GM19023 (cell line): ENCODE measurements around the gene WDPCP.
"Not testable (repeated sequence)": the region's sequence is repeated elsewhere in the genome, so short reads cannot be mapped to it uniquely, and the experiment has no call there.

Experiments used
- ATAC-seq: cut with Tn5 transposase; IDR thresholded peaks from one replicate; pipeline ENCODE4 v1.9.1; 2021; ENCODE audit warnings: mild to moderate bottlenecking, moderate library complexity; ENCODE audit not compliant: unreplicated experiment

Gene WDPCP

DNA sequence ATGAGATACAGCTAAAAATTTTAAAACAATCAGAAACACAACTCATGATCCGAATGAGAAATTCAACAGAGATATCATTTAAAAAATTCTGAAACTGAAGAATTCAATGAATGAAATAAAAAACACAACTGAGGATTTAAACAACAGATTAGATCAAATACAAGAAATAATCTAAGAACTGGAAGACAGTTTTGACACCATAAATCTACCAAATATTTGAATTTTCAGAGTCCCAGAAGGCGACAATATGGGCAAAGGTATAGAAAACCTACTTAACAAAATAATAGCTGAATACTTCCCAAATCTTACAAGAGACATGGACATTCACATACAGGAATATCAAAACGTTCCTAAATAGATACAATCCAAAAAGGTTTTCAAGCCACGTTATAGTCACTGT, 315.7 kb downstream of the WDPCP start:
- ATAC-seq: no peak

DNA sequence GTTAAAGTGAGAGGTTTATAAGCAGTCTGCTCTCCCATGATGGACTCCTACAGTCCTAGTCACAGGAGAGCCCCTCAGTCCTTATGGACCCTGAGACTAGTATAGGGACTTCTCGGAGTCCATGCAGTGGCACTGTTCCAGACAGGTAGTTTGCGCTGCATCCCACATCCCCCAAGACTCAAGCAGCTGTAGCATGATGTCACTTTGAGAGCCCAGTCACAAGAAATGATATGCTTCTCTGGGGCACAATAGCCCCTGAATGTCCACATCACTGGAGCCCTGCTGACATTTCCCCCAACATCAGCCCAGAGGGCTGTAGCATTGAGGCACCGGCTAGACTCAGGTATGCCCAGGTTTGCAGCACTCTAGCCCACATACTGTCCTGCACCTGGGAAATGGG, 317.6 kb downstream of the WDPCP start:
- no peak for ATAC-seq

DNA sequence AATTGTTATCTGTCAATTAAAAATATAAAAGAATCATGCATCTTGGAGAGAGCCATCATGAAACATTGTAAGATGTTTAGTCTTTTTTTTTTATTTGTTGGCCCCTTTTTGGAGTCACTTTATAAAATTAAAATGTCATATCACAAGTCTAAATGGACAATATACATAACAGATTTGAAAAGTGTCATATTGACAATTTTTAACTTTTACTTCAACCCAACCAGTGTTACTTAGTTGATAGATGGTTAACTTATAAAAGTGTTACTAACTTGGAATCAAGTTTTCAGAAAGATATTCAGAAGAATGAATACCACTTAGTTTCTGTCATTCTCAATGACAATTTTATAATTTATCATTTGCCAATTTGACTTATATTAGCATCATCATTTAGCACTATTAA, 319.3 kb downstream of the WDPCP start:
- no peak for ATAC-seq

DNA sequence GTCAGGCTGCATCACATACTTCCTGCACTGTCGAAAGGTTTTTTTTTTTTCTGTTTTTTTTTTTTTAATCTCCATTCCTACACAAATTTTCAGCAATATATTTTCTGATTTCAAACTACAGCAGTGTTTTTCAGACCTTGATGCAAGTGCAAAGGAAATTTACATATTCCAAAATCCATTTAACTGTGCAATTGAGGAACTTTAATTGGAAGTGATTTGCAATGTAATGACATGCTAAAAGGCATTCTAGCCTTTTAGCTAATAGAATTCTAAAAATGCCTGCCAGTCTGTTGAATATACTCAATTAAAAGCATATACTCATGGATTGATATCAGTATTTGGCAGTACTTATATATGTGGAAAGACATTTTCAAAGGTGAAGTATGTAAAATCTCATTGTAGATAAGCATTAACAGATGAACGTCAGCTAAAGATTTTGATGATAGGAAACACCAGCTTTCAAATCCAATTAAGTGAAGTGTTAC, 327.1 kb downstream of the WDPCP start:
- no peak for ATAC-seq

DNA sequence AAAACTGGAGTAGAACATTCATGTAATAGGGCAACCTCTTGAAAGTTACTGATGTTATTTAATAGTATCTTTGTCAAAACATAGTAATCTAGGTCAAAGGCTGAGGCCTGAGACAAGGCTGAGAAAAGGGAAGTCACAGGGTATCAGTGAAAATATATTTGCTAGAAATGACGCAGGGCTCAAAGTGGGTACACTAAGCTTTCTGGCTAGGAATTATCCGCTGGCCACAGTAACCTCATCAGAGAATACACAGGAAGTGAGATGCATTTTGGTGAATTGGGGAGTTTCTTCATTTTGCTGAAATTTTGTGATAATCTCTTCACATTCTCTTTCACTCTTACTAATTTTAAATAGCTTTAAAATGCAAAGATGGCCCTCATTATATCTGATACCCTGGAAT, 330.8 kb downstream of the WDPCP start:
- no peak for ATAC-seq

DNA sequence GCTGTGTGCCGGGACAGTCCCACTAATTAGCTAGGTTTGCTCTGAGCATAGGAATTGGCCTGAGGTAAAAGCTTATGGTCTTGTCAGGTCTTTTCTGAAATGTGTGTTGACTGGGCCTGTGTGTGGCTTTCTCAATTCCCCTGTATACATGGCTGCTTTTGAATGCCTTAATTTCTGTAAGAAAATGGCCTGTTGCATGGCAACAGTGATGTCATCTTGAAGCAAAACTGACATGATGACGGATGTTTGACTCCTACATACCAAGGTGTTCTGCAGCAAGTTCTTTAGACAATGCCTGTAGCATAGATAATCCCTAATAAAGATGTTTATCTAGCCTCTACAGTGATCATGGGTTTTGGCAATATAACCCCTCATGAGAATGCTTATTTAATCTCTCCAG, 339.1 kb downstream of the WDPCP start:
- no peak for ATAC-seq

DNA sequence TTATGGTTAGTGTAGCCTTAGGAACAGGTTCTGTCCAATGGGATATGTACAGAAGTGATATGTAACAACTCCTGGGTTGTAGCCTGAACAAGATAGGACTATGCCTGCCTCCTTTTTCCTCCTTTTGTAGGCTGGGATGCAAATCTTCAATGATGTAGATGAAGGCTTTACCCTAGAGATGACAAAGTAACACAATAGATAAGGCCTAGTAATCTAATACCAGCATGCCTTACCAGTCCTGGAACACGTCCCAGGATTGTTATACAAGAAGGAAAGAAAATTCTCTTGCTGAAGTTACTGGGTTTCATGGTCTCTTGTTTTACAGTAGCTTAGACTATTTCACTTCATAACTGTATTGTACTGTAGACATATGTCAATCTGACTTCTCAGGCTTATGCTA, 345.5 kb downstream of the WDPCP start:
- ATAC-seq: no peak

DNA sequence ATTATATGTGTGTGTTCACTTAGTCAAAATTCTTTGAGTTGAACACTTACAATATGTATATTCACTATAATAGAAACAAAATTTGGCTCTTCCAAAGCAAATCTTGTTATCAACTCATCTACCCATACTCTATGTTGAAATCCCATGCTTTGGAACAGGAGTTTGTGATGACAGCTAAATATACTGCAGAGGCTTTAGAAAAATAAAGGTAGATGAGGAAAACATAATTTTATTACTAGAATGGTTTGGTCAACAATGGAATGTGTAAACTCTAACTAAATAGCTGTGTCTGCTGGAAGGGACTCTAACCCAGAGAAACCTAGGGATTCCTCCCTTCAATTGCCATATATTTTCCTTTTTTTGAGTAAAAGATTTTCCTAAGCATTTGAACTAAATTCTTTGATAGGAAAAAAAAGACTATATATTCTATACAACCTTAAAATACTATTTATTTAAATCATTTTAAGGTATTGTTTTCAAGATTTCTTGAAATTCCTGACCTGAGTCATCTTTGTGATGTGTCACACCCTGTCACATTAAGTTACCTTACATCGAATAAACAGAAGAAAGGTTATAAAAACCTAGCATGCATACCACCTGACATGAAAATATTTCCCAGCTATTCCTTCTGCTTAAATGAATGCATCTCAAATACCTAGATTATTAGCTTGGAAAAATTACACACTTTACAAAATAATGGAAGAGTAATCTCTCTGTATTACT, 362.2 kb downstream of the WDPCP start:
- no peak for ATAC-seq

DNA sequence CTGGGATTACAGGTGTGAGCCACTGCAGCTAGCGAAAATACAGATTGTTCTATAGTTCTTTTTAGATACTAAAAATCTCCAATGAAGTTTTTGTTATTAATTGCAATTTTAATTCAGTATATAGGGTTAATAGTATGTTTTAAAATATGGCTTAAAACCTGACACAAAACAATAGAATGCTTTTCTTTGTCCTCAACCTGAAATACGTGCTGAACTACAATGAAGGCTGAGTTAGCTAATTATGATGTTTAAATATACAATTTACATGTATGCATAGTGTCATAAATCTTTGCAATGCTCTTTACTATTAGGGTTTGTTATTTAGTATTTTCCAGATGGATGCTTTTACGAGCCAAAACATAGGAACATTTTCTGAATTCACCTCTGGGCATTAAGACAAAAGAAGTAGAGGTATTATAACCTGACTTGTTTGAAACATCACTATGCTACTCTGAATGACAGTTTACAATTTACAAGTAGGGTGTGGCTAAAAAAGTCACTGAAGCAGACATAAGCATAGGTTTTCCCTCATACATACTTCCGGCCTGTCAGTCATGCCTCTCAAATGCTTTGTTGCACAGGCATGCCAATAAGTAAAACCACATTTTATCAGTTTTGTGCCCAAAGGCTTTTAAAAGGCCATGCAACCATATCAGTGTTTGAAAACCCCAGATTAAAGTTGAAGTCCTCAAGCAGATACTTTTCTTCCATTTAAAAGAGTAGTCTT, 369.3 kb downstream of the WDPCP start:
- ATAC-seq: no peak

DNA sequence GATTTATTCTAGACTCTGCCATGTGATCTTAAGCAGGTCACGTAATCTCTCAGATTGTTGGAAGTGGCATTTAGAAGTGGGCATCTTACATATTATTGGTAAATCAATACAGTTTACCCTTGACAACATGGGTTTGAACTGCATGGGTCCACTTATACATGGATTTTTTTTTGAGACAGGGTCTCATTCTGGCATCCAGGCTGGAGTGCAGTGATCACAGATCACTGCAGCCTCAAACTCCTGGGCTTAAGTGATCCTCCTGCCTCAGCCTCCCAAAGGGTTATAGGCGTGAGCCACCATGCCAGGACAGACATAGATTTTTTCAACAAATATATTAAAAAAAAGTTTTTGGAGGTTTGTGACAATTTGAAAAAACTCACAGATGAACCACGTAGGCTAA, 393.0 kb downstream of the WDPCP start:
- ATAC-seq: no peak

DNA sequence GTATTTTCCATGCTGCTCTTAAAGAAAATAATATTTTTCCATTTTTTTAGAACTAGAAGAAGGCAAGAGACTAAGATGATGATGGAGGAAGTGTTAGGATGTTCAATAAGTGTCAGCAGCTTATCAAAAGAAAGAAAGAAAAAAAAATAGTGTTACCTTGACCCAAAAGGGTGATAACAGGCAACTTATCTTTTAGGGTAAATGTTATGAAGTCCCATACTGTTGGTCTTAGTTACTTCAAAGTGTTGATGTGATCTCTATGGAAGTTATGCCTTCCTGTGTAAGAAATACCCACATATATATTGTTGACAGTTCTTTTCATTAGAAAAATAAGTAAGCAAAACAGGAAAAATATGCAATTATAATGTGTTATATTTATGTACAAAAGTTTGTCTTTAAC, 394.1 kb downstream of the WDPCP start:
- no peak for ATAC-seq

DNA sequence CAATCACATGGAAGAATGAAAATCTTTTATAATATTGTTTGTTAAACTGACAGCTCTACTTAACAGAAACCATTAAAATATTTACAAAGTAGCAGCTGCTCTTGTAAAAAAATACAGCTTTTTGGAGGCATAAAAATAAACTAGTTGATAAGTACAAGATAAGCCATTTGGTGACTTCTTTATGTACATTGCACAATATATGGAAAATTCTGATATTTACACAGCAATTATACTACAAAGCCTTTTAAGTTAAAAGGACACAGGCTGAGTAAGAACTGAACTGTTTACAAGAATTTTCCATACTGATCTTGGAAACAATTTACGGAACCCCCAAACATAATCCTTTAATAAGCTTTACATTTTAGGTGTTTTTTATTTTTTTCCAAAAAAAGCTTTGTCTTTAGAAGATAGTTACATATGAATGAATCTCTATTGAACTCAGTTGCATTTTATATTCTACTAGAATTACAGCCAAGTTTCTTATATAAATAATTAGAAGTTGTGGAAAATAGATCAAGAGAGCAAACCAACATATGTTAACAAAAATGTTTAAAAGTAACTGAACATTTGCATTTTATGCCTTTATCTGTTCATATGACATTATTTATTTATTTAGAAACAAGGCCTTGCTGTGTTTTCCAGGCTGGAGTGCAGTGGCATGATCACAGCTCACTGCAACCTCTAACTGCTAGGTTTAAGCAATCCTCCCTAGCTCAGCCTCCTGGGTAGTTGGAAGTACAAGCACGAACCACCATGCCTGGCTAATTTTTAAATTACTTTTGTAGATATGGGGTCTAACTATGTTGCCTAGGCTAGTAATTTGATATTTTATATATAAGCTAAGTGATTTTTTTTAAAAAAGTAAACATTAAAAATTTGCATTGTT, 395.1 kb downstream of the WDPCP start:
- ATAC-seq: no peak

DNA sequence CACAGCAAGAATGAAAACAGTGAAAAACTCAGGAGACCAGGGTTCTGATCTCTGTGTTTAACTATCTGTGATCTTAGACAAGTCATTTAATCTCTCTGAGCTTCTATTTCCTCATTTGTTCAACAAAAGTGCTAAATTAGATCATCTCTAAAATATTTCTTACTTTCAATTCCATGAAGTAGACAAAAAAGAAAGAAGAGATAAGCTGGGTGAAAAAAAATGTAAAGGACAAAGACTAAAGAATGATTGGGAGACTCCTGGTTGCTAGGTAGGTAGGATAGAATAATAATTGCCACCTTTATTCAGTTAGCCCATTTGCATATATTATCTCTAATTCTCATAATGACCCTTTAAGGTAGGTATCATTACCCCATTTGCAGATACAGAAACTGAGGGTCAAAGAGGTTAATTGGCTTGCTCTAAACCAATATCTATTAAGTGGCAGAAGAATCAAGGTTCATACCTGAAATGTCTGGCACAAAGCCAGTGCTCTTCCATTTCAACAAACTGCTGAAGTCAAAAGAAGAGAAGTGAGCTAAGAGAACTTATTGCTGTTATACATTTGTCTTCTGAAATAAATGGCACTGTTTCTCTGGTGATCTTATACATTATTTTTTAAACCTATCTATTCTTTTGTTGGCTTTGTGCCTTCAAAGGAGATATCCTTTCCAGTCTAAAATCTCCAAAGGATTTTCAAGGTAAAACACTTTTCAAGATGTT, 395.9 kb downstream of the WDPCP start:
- no peak for ATAC-seq

DNA sequence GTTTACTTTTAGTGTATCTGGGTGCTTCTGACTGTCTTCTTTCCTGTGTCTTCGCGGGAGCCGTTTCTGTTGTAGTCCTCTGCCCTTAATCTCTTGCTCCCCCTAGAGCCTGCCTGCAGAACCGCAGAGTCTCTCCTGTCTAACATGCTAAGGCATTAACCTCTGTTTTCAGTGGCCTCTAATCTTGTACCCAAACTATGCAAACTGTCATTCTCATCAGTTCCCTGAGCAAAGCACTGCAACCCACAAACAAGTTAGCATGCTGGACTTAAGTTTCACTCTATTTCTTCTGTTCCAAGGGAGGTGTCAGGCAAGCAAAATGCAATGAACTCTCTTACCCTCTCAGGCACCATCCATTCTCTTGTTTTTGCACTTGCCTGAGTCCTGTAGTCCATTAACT, 399.3 kb downstream of the WDPCP start:
- ATAC-seq: no peak

DNA sequence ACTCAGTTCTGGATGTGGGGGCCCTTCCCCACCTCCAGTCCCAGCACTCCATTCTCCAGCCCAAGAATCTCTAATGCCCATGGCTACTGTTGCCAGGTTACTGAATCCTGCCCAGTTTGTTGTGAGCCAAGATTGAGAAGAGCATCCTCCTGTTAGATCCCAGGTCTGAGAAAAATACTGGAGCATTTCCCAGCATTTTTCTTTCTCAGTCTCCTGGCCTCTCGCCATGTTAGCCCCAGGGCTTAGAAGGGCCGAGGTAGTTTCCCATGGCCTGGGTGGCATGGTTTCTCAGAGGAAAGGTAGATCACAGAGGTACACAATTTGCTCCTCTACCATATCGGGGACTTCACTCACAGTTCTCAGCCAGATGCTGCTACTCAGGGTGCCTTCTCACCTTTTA, 401.9 kb downstream of the WDPCP start:
- ATAC-seq: no peak

DNA sequence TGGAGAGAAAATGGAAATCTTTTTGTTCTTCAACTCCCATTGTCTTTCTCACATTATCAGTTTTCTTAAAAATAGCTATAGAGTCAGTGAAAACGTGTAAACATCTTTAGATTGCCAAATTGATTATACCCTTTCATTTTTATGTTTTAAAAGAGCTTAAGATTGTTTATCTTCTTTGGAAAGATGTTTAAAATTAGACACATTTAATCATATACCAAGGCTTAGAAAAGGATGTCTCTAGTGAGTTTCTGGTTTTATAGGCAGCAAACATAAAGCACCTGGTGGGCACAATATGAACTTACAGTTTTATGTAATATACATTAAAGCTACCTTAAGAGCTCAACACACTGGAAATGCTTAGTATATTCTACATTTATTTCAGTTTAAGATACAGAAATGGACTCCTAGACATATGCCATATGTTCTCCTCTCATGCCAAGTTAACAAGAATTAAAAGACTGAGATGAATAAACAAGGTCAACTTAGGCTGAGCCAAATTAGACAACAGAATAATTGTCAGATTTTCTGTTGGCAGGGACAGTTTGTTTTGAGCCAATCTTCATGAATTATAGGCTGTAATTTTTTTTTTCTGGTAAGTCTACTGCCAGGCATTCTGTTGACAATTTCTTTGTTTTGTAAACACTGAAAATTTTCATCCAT, 425.0 kb downstream of the WDPCP start:
- no peak for ATAC-seq

DNA sequence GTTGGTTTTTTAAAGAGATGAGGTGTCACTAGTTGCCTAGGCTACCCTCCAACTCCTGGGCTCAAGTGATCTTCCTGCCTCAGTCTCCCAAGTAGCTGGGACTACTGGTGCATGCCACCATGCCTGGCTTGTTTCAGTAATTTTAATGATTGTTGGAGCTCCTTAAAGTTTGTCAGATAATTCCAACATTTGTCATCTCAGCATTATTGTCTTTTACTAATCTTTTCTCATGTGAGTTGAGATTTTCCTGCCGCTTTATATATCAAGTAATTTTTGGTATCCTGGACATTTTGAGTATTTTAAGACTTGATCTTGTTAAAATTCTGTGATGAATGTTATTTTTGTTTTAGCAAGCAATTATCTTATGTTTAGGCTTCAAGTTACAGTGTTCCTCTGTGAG, 429.0 kb downstream of the WDPCP start:
- no peak for ATAC-seq

DNA sequence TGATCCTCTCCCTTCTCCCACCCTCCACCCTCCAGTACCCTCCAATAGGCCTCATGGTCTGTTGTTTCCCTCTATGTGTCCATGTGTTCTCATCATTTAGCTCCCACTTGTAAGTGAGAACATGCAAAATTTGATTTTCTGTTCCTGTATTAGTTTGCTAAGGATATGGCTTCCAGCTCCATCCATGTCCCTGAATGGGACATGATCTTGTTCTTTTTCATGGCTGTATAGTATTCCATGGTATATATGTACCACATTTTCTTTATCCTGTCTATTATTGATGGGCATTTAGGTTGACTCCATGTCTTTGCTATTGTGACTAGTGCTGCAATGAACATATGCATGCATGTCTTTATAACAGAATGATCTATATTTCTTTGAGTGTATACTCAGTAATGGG, 451.6 kb downstream of the WDPCP start:
- ATAC-seq: not testable (repeated sequence)

DNA sequence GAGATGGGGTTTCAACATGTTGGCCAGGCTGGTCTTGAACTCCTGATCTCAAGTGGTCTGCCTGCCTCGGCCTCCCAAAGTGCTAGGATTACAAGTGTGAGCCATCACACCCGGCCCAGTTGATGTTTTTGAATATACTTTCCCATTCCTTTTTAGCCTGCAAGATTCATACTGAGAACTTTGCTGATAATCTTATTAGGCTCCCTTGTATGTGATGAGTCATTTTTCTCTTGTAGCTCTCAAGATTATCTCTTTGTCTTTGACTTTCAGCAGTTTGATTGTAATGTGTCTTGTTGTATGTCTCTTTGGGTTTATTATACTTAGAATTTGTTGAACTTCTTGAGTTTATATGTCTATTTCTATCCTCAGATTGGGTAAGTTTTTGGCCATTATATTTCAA, 456.3 kb downstream of the WDPCP start:
- ATAC-seq: no peak

DNA sequence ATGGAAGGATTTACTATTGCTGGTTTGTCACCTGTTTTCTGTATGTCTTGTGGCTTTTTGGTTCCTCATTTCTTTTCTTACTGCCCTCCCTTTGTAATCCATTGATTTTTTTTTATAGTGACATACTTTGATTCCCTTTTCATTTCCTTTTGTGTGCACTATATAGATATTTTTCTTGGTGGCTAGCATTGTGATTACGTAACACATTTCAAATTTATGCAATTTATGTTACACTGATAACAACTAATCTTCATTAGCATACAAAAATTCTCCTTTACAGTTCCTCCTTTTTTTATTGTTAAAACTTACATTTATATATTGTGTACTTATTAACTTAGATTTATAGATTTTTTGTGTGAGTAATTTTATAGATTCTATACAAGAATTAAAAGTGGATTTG, 457.1 kb downstream of the WDPCP start:
- no peak for ATAC-seq
